Endothelial cell of umbilical vein (primary cell): Measurements from ENCODE around the gene RNU5B-1. TPM values are rescaled to one million over a fixed set of nuclear protein-coding genes. Genes with fewer than 3 reads are reported as not detected.
"Not testable (repeated sequence)": the region's sequence is repeated elsewhere in the genome, so short reads cannot be mapped to it uniquely, and the experiment has no call there.

Source experiments
- BruUV-seq: library from RNA; stranded (reverse); fragments of 400-500 nt; replicated peaks from 2 replicates; lab custom pipeline; 2021; lab: Mats Ljungman, UMichigan
- CTCF ChIA-PET: fragments of 300-600, 350-600 bp; sonication (Branson Sonifier 250); formaldehyde crosslinking; loops from one replicate; lab custom pipeline; 2021; ENCODE audit warnings: antibody characterized with exemption, inconsistent platforms; lab: Charles Lee
- POLR2A ChIA-PET: fragments of 300-600, 350-600 bp; sonication (Branson Sonifier 250); formaldehyde crosslinking; loops from one replicate; lab custom pipeline; 2021; ENCODE audit warnings: antibody characterized with exemption, inconsistent platforms; lab: Charles Lee
- DNase-seq: peaks from one replicate; pipeline ENCODE4 v3.0.0-alpha.2; 2011; ENCODE audit warnings: low read depth, low spot score
- FAIRE-seq: peaks from 2 replicates; lab custom pipeline; 2011; peaks lifted over from hg19 to GRCh38; lab: Jason Lieb, UNC
- H2AFZ ChIP-seq: 2 replicates; pipeline ENCODE4 v1.6.0; 2012; ENCODE audit warnings: low read depth, low read length, control low read depth, inconsistent platforms
- H3K27ac ChIP-seq: 2 replicates; pipeline ENCODE4 v1.5.1; 2011; ENCODE audit warnings: low read depth, mild to moderate bottlenecking, control low read depth, low read length, moderate library complexity; ENCODE audit not compliant: insufficient read depth
- H3K27me3 ChIP-seq, 2 experiments: 2 replicates each; pipeline versions ENCODE4 v1.6.0 to v1.6.1; 2011; ENCODE audit warnings: low read length in 2 of 2, mixed read lengths in 1 of 2; ENCODE audit not compliant: control insufficient read depth in 2 of 2, insufficient read depth in 2 of 2
- H3K36me3 ChIP-seq, 2 experiments: 2 replicates in 1 of 2; 3 replicates in 1 of 2; pipeline ENCODE4 v1.5.1; 2011; ENCODE audit warnings: low read length in 2 of 2, mild to moderate bottlenecking in 1 of 2, moderate library complexity in 1 of 2; ENCODE audit not compliant: control insufficient read depth in 2 of 2, insufficient read depth in 2 of 2; ENCODE audit errors: extremely low read depth in 1 of 2
- H3K4me1 ChIP-seq: 3 replicates; pipeline ENCODE4 v1.5.1; 2011; ENCODE audit warnings: mild to moderate bottlenecking, low read length; ENCODE audit not compliant: control insufficient read depth, insufficient read depth; ENCODE audit errors: extremely low read depth
- H3K4me2 ChIP-seq: 2 replicates; pipeline ENCODE4 v1.6.1; 2011; ENCODE audit warnings: low read length, control low read depth, mixed read lengths; ENCODE audit not compliant: insufficient read depth
- H3K4me3 ChIP-seq, 3 experiments: fragments of 200-600 bp in 1 of 3; sonication (generic), shearing (Covaris generic) in 1 of 3; replicated peaks in 1 of 3; 2 replicates each; pipeline ENCODE4 v1.5.1; 2011 to 2016; ENCODE audit warnings: control low read depth in 3 of 3, low read length in 3 of 3, mild to moderate bottlenecking in 2 of 3, inconsistent platforms in 1 of 3, low read depth in 1 of 3, moderate library complexity in 1 of 3; ENCODE audit not compliant: insufficient read depth in 1 of 3
- H3K79me2 ChIP-seq: 2 replicates; pipeline ENCODE4 v1.6.0; 2012; ENCODE audit warnings: low read length, inconsistent platforms; ENCODE audit not compliant: control insufficient read depth, insufficient read depth
- H3K9ac ChIP-seq: replicated peaks from 2 replicates; pipeline ENCODE3; 2011; ENCODE audit warnings: low read length, control low read depth; ENCODE audit not compliant: insufficient read depth; ENCODE audit errors: extremely low read depth
- H3K9me1 ChIP-seq: replicated peaks from 3 replicates; pipeline ENCODE4 v1.6.0; 2011; ENCODE audit warnings: mild to moderate bottlenecking, low read length; ENCODE audit not compliant: control insufficient read depth, insufficient read depth; ENCODE audit errors: extremely low read depth
- H3K9me3 ChIP-seq: replicated peaks from 2 replicates; pipeline ENCODE4 v1.5.1; 2012; ENCODE audit warnings: low read length, inconsistent platforms; ENCODE audit not compliant: control insufficient read depth, insufficient read depth
- H4K20me1 ChIP-seq: replicated peaks from 2 replicates; pipeline ENCODE3; 2011; ENCODE audit warnings: mild to moderate bottlenecking, low read length; ENCODE audit not compliant: control insufficient read depth, insufficient read depth; ENCODE audit errors: extremely low read depth
- EZH2 ChIP-seq: IDR thresholded peaks from 2 replicates; pipeline ENCODE4 v1.6.1; 2012; ENCODE audit warnings: borderline replicate concordance, low read depth, mild to moderate bottlenecking, moderate library complexity, low read length, inconsistent platforms; ENCODE audit not compliant: severe bottlenecking
- FOS ChIP-seq: IDR thresholded peaks from 2 replicates; pipeline ENCODE4 v1.6.1; 2011; ENCODE audit warnings: mild to moderate bottlenecking, low read length, moderate library complexity, borderline replicate concordance; ENCODE audit not compliant: insufficient read depth
- GATA2 ChIP-seq: IDR thresholded peaks from 2 replicates; pipeline ENCODE4 v1.7.0; 2011; ENCODE audit warnings: low read depth, mild to moderate bottlenecking, moderate library complexity, mixed read lengths, low read length; ENCODE audit not compliant: insufficient read length, insufficient read depth
- JUN ChIP-seq: IDR thresholded peaks from 2 replicates; pipeline ENCODE4 v1.6.1; 2011; ENCODE audit warnings: borderline replicate concordance, low read depth; ENCODE audit not compliant: insufficient read length, insufficient read depth
- MYC ChIP-seq: IDR thresholded peaks from one replicate; pipeline ENCODE4 v1.6.1; 2011; ENCODE audit warnings: mild to moderate bottlenecking, low read depth, low read length
- POLR2A ChIP-seq: IDR thresholded peaks from 2 replicates; pipeline ENCODE4 v1.6.1; 2012; ENCODE audit warnings: low read depth, mild to moderate bottlenecking, control low read depth, low read length
- POLR2AphosphoS5 ChIP-seq: IDR thresholded peaks from 2 replicates; pipeline ENCODE4 v1.6.1; 2012; ENCODE audit warnings: low read depth, mild to moderate bottlenecking, control low read depth, low read length, moderate library complexity; ENCODE audit not compliant: insufficient read depth
- dilution Hi-C: fragments of 300-500 bp; cut with MboI; formaldehyde crosslinking; loops from one replicate; pipeline ENCODE4 v1.15.0; 2019; ENCODE audit warnings: low sequenced_read_pairs; ENCODE audit not compliant: extremely low pct_ligation_motif_present
- intact Hi-C: fragments of 100-400 bp; cut with micrococcal nuclease; formaldehyde crosslinking; loops from one replicate; pipeline ENCODE4 v1.10.0; 2022
- polyA plus RNA-seq, 4 experiments: library from polyadenylated mRNA; depleted of rRNA in 3 of 4; stranded (reverse) in 3 of 4; unstranded in 1 of 4; fragments of >200 nt; gene quantifications; 2 replicates each; pipeline versions ENCODE4 v1.2.1 to v1.2.3, GENCODE V29; 2011 to 2012; ENCODE audit warnings: missing spikeins in 1 of 4
- total RNA-seq: library from RNA; stranded (reverse); gene quantifications from 2 replicates; pipeline ENCODE4 v1.2.3, GENCODE V29; 2021
- TF ChIP-seq, protein P1 (sequence below), 2 donors: IDR thresholded peaks; 1 replicate in 1 of 2; 2 replicates in 1 of 2; pipeline ENCODE4 v1.5.1; 2011; ENCODE audit warnings: low read length in 2 of 2, mild to moderate bottlenecking in 2 of 2, moderate library complexity in 2 of 2, control low read depth in 1 of 2, inconsistent platforms in 1 of 2, low read depth in 1 of 2; ENCODE audit not compliant: insufficient read depth in 1 of 2; ENCODE audit errors: extremely low read depth in 1 of 2
- TF ChIP-seq, protein P2 (sequence below): IDR thresholded peaks from 2 replicates; pipeline ENCODE4 v1.6.1; 2011; ENCODE audit not compliant: insufficient read depth, insufficient read length

The RNU5B-1 gene
- total and polyA plus RNA-seq, 2 donors (not counting 3 experiments of a cell fraction or from before 2014, with no cell fraction given), result not detected

DNA sequence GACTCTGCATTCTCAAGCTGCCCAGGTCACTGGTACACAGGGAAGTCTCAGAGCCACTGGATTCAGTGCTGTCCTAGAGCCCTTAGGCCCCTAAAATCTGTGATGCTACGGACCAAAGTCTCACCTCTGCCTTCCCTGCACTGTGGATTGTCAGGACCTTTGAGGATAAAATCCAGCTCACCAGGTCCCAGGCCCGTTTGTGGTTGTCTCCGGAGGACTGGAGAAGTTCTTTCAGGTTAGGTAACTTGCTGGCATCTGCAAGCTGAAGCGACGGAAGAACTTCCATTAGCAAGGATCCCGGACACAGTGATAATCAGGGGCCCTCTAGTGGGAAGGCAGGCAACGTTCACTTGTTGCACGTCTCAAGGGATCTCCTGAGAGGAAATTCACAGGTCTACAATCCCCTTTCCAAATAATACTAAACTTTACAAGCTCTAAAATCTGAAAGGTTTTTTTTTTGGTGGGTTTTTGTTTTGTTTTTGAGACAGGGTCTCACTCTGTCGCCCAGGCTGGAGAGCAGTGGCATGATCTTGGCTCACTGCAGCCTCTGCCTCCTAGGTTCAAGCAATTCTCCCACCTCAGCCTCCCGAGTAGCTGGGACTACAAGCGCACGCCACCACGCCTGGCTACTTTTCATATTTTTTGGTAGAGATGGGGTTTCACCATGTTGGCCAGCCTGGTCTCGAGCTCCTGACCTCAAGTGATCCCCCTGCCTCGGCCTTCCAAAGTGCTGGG, 33.5 kb upstream of the RNU5B-1 start:
- DNase-seq (peak; percentile 59), FAIRE-seq (peak; percentile 95)
- H3K9ac ChIP-seq, H3K9me3 ChIP-seq, H3K36me3 ChIP-seq, H3K4me3 ChIP-seq, BruUV-seq, dilution Hi-C loops, H4K20me1 ChIP-seq, H3K4me2 ChIP-seq, H3K4me1 ChIP-seq, H3K9me1 ChIP-seq, H3K27me3 ChIP-seq, H3K79me2 ChIP-seq, H3K27ac ChIP-seq: not testable (repeated sequence)
- TF ChIP-seq, protein P1, sequence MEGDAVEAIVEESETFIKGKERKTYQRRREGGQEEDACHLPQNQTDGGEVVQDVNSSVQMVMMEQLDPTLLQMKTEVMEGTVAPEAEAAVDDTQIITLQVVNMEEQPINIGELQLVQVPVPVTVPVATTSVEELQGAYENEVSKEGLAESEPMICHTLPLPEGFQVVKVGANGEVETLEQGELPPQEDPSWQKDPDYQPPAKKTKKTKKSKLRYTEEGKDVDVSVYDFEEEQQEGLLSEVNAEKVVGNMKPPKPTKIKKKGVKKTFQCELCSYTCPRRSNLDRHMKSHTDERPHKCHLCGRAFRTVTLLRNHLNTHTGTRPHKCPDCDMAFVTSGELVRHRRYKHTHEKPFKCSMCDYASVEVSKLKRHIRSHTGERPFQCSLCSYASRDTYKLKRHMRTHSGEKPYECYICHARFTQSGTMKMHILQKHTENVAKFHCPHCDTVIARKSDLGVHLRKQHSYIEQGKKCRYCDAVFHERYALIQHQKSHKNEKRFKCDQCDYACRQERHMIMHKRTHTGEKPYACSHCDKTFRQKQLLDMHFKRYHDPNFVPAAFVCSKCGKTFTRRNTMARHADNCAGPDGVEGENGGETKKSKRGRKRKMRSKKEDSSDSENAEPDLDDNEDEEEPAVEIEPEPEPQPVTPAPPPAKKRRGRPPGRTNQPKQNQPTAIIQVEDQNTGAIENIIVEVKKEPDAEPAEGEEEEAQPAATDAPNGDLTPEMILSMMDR (IDR thresholded peaks at IDR 0.05; ENCODE audit: extremely low read depth in 1 of 2, insufficient read depth in 1 of 2, low read depth in 1 of 2, low read length in 2 of 2), result peak; percentile 61 to 80
- H2AFZ ChIP-seq, result peak overlapping the region; percentile 33
- intact Hi-C loops, result loop anchor here (1.0 kb wide), 3 partner anchors 82 to 238 kb away; no protein-coding TSS in a partner anchor
- ChIA-PET POLR2A (interaction anchor here (0.7 kb wide), 1 partner anchor 126 kb away, joined by 3 read pairs; no protein-coding TSS in a partner anchor), CTCF (interaction anchor here (0.7 to 3.7 kb wide), 21 partner anchors 9 to 228 kb away, joined by 3 to 18 read pairs (median 5); partner anchors contain the start of genes CLPX and PARP16)

DNA sequence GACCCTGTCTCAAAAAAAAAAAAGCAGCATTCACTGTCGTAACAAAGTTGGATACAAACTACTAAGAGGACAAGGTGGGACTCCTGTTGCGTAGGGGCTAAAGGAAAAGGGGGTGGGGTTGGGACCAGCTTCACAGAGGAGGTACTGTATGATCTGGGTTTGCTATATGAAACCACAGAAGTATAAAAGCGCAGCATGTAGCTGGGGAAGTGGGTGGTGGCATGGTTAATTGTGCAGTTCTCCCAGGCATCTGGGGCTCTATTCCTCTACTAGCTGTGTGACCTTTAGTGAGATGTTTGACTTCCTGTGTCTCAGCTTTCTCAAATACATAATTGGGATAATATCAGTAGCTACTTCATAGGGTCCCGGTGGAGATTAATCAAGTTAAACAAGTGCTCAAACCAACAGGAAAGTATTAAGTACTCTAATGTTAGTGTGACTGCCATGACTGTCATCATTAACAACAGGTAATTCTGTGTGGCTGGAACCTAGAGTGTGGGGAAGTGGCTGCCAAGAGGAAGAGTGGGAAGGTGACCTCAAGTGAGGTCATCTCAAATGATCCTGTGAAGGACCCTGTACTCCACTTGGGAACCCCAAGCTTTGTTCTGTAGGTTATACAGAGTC, 29.3 kb upstream of the RNU5B-1 start:
- Histone ChIP-seq H3K27ac (no peak overlapping the region), H3K9me1 (no peaks in the 10 kb centered on the region), H3K36me3 (no peaks in the 10 kb centered on the region), H3K27me3 (no peaks in the 10 kb centered on the region), H3K9ac (no peak overlapping the region), H3K4me3 (no peak overlapping the region), H2AFZ (no peak overlapping the region), H3K4me2 (no peak overlapping the region), H3K79me2 (no peaks in the 10 kb centered on the region), H3K9me3 (no peaks in the 10 kb centered on the region), H3K4me1 (no peaks in the 10 kb centered on the region), H4K20me1 (no peaks in the 10 kb centered on the region)
- intact Hi-C loops, result no loop called here
- dilution Hi-C loops, result no loop called here
- TF ChIP-seq POLR2AphosphoS5 (no peak), EZH2 (no peak), JUN (no peak), MYC (no peak), FOS (no peak), POLR2A (no peak), GATA2 (no peak)
- TF ChIP-seq, protein P1 (IDR thresholded peaks at IDR 0.05; ENCODE audit: extremely low read depth in 1 of 2, insufficient read depth in 1 of 2, low read depth in 1 of 2, low read length in 2 of 2), result no peak
- TF ChIP-seq, protein P2, sequence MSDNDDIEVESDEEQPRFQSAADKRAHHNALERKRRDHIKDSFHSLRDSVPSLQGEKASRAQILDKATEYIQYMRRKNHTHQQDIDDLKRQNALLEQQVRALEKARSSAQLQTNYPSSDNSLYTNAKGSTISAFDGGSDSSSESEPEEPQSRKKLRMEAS, result no peak
- DNase-seq (no peak), FAIRE-seq (no peak)
- ChIA-PET POLR2A (no interaction called here), CTCF (interaction anchor here (1.1 to 1.3 kb wide), 2 partner anchors 11 to 88 kb away, joined by 3 to 6 read pairs; no protein-coding TSS in a partner anchor)
- no TSS peak for BruUV-seq
